IMR-90 (cell line): ENCODE data around the gene WNT10A. TPM values are rescaled to one million over a fixed set of nuclear protein-coding genes. Genes with fewer than 3 reads are reported as not detected.

Experiments
- ATAC-seq: fragments of 200-7000 bp; cut with Tn5 transposase; 2 replicates; pipeline ENCODE4 v1.9.1; 2020; ENCODE audit warnings: low read depth, mild to moderate bottlenecking, moderate library complexity
- BruUV-seq: library from RNA; stranded (reverse); fragments of 400-500 nt; replicated peaks from 2 replicates; lab custom pipeline; 2021; lab: Mats Ljungman, UMichigan
- CTCF ChIA-PET: fragments of 300-600 bp; formaldehyde crosslinking; extraction: SDS; loops from one replicate; lab custom pipeline; 2021; ENCODE audit warnings: antibody characterized with exemption; lab: Yijun Ruan, JAX
- POLR2A ChIA-PET: fragments of 300-600 bp; sonication (Branson Sonifier 250); formaldehyde crosslinking; loops from one replicate; lab custom pipeline; 2022; ENCODE audit warnings: antibody characterized with exemption; ENCODE audit not compliant: unreplicated experiment; lab: Charles Lee
- DNase-seq: peaks from one replicate; pipeline ENCODE4 v3.0.0; 2013
- H2AFZ ChIP-seq: replicated peaks from 2 replicates; pipeline ENCODE3; 2013; ENCODE audit warnings: low read length, mild to moderate bottlenecking; ENCODE audit not compliant: poor library complexity
- H2AK5ac ChIP-seq: 2 replicates; pipeline ENCODE4 v1.6.1; 2013; ENCODE audit warnings: low read depth, low read length, inconsistent platforms
- H2AK9ac ChIP-seq: replicated peaks from 2 replicates; pipeline ENCODE3; 2013; ENCODE audit warnings: mild to moderate bottlenecking, low read depth, low read length, moderate library complexity; ENCODE audit not compliant: poor library complexity
- H2BK120ac ChIP-seq: 2 replicates; pipeline ENCODE4 v1.6.1; 2013; ENCODE audit warnings: low read depth, low read length, inconsistent platforms
- H2BK15ac ChIP-seq: 3 replicates; pipeline ENCODE4 v1.6.1; 2013; ENCODE audit warnings: low read depth, low read length, inconsistent platforms
- H2BK20ac ChIP-seq: 2 replicates; pipeline ENCODE4 v1.6.1; 2013; ENCODE audit warnings: low read depth, mild to moderate bottlenecking, inconsistent platforms, low read length, moderate library complexity
- H2BK5ac ChIP-seq: 2 replicates; pipeline ENCODE4 v1.6.1; 2013; ENCODE audit warnings: mild to moderate bottlenecking, low read depth, low read length, inconsistent platforms; ENCODE audit not compliant: poor library complexity, severe bottlenecking
- H3K14ac ChIP-seq: replicated peaks from 2 replicates; pipeline ENCODE4 v1.6.1; 2013; ENCODE audit warnings: low read depth, low read length, inconsistent platforms
- H3K18ac ChIP-seq: 2 replicates; pipeline ENCODE4 v1.6.1; 2013; ENCODE audit warnings: low read depth, low read length, control low read depth
- H3K23ac ChIP-seq: 2 replicates; pipeline ENCODE4 v1.6.1; 2013; ENCODE audit warnings: low read depth, low read length, inconsistent platforms
- H3K27ac ChIP-seq: 2 replicates; pipeline ENCODE4 v1.5.1; 2013; ENCODE audit warnings: mild to moderate bottlenecking, control low read depth, low read length; ENCODE audit not compliant: insufficient read depth
- H3K27me3 ChIP-seq: 2 replicates; pipeline ENCODE4 v1.6.1; 2013; ENCODE audit warnings: low read length; ENCODE audit not compliant: control insufficient read depth, insufficient read depth
- H3K36me3 ChIP-seq: 2 replicates; pipeline ENCODE4 v1.6.1; 2013; ENCODE audit warnings: low read length, mixed read lengths; ENCODE audit not compliant: control insufficient read depth, insufficient read depth
- H3K4ac ChIP-seq: 2 replicates; pipeline ENCODE4 v1.6.1; 2013; ENCODE audit warnings: low read depth, low read length, inconsistent platforms
- H3K4me1 ChIP-seq: 2 replicates; pipeline ENCODE4 v1.6.1; 2013; ENCODE audit warnings: low read length, mixed read lengths; ENCODE audit not compliant: control insufficient read depth, insufficient read depth
- H3K4me2 ChIP-seq: 2 replicates; pipeline ENCODE4 v1.6.1; 2013; ENCODE audit warnings: low read depth, mild to moderate bottlenecking, control low read depth, low read length, moderate library complexity
- H3K4me3 ChIP-seq: 2 replicates; pipeline ENCODE4 v1.5.1; 2013; ENCODE audit warnings: low read depth, mild to moderate bottlenecking, control low read depth, low read length, moderate library complexity; ENCODE audit not compliant: insufficient read depth
- H3K56ac ChIP-seq: 2 replicates; pipeline ENCODE4 v1.6.1; 2013; ENCODE audit warnings: low read length, inconsistent platforms; ENCODE audit not compliant: insufficient read depth; ENCODE audit errors: extremely low read depth
- H3K79me1 ChIP-seq, 2 experiments: 2 replicates each; pipeline ENCODE4 v1.6.1; 2013; ENCODE audit warnings: low read length in 2 of 2, inconsistent platforms in 1 of 2, low read depth in 1 of 2
- H3K9ac ChIP-seq: 2 replicates; pipeline ENCODE4 v1.6.1; 2013; ENCODE audit warnings: low read depth, low read length, control low read depth
- H3K9me1 ChIP-seq: 2 replicates; pipeline ENCODE4 v1.6.1; 2013; ENCODE audit warnings: low read length, inconsistent platforms; ENCODE audit not compliant: insufficient read depth
- H3K9me3 ChIP-seq: 2 replicates; pipeline ENCODE4 v1.6.1; 2013; ENCODE audit warnings: low read length; ENCODE audit not compliant: control insufficient read depth, insufficient read depth
- H4K20me1 ChIP-seq: 2 replicates; pipeline ENCODE4 v1.6.1; 2013; ENCODE audit warnings: low read length, inconsistent platforms; ENCODE audit not compliant: insufficient read depth
- H4K5ac ChIP-seq: 2 replicates; pipeline ENCODE4 v1.6.1; 2013; ENCODE audit warnings: mild to moderate bottlenecking, low read depth, low read length, control low read depth
- H4K8ac ChIP-seq, 2 experiments: 2 replicates each; pipeline ENCODE4 v1.6.1; 2013; ENCODE audit warnings: low read depth in 2 of 2, low read length in 2 of 2, control low read depth in 1 of 2, inconsistent platforms in 1 of 2
- H4K91ac ChIP-seq: 2 replicates; pipeline ENCODE4 v1.6.1; 2013; ENCODE audit warnings: low read depth, low read length, inconsistent platforms; ENCODE audit not compliant: insufficient read depth
- BHLHE40 ChIP-seq: fragments of 150-350 bp; IDR thresholded peaks from 2 replicates; pipeline ENCODE4 v1.6.1; 2016; ENCODE audit warnings: mild to moderate bottlenecking, low read depth, low read length
- CEBPB ChIP-seq: IDR thresholded peaks from 2 replicates; pipeline ENCODE4 v1.6.1; 2012; ENCODE audit warnings: low read depth, low read length, improper control_type of control experiment
- CHD1 ChIP-seq: IDR thresholded peaks from 2 replicates; pipeline ENCODE4 v1.6.1; 2012; ENCODE audit warnings: low read depth, low read length, improper control_type of control experiment
- CTCF ChIP-seq: conservative IDR thresholded peaks from 2 replicates; pipeline ENCODE4 v1.5.1; 2012; ENCODE audit warnings: mild to moderate bottlenecking, low read depth, low read length, improper control_type of control experiment
- ELK1 ChIP-seq: fragments of 150-350 bp; IDR thresholded peaks from 2 replicates; pipeline ENCODE4 v1.6.1; 2016; ENCODE audit warnings: low read depth, mild to moderate bottlenecking, low read length, moderate library complexity, borderline replicate concordance
- FOS ChIP-seq: fragments of 150-350 bp; IDR thresholded peaks from 2 replicates; pipeline ENCODE4 v1.6.1; 2016; ENCODE audit warnings: low read depth, low read length
- MAFK ChIP-seq: IDR thresholded peaks from 2 replicates; pipeline ENCODE4 v1.6.1; 2012; ENCODE audit warnings: low read depth, low read length, improper control_type of control experiment
- MAZ ChIP-seq: IDR thresholded peaks from 2 replicates; pipeline ENCODE4 v1.6.1; 2012; ENCODE audit warnings: low read depth, mild to moderate bottlenecking, low read length, improper control_type of control experiment, moderate library complexity, borderline replicate concordance
- MXI1 ChIP-seq: IDR thresholded peaks from 2 replicates; pipeline ENCODE4 v1.6.1; 2012; ENCODE audit warnings: low read depth, mild to moderate bottlenecking, low read length, moderate library complexity, borderline replicate concordance
- NFE2L2 ChIP-seq: fragments of 150-350 bp; IDR thresholded peaks from 2 replicates; pipeline ENCODE4 v1.6.1; 2016; ENCODE audit warnings: low read depth, mild to moderate bottlenecking, low read length
- RAD21 ChIP-seq: IDR thresholded peaks from 2 replicates; pipeline ENCODE4 v1.6.1; 2012; ENCODE audit warnings: low read length, improper control_type of control experiment
- WGBS, 2 experiments: methylation state at CpG; one replicate each; pipeline versions ENCODE4 v1.1.5 to v1.1.7; 2013; ENCODE audit warnings: missing lambda C conversion rate in 2 of 2; ENCODE audit not compliant: insufficient read length in 1 of 2; ENCODE audit errors: extremely low coverage in 2 of 2; 5-methylcytosine and 5-hydroxymethylcytosine counted together
- dilution Hi-C: fragments of 300-500 bp; cut with HindIII; formaldehyde crosslinking; loops from one replicate; pipeline ENCODE4 v1.14.3; 2018; ENCODE audit warnings: low sequenced_read_pairs; ENCODE audit not compliant: unreplicated experiment
- in situ Hi-C: fragments of 300-500 bp; cut with MboI; formaldehyde crosslinking; loops from 3 replicates; pipeline ENCODE4 v1.14.3; 2019; ENCODE audit warnings: low sequenced_read_pairs, inconsistent platforms, mixed read lengths
- intact Hi-C: fragments of 100-400 bp; cut with micrococcal nuclease; formaldehyde crosslinking; loops from 2 replicates; pipeline ENCODE4 v1.10.0; 2022
- polyA plus RNA-seq, 3 experiments: library from polyadenylated mRNA; depleted of rRNA; stranded (reverse); fragments of >200 nt; gene quantifications; 2 replicates each; pipeline ENCODE4 v1.2.3, GENCODE V29; 2012; ENCODE audit warnings: low replicate concordance in 1 of 3
- total RNA-seq: library from RNA; depleted of rRNA; stranded (reverse); fragments of >200 nt; gene quantifications from 2 replicates; pipeline ENCODE4 v1.2.3, GENCODE V29; 2012
- TF ChIP-seq, protein P1 (sequence below): fragments of 150-350 bp; IDR thresholded peaks from 2 replicates; pipeline ENCODE4 v1.6.1; 2017; ENCODE audit warnings: mild to moderate bottlenecking, antibody characterized with exemption, low read length, low read depth

The WNT10A gene
- total and polyA plus RNA-seq, 2 of the 4 experiments (the other 2 are of a cell fraction), result not detected

- no peaks in the 10 kb centered on the region; the same call in 1 of the 2 replicates for H4K20me1 ChIP-seq
- H4K8ac ChIP-seq, result no peak overlapping the region
- no peak overlapping the region for H4K5ac ChIP-seq
- WGBS, 2 experiments, result 25% methylated on average over 5 of the region's 11 CpGs; no CpG with 5 or more reads in 1 of the 2 experiments
- H3K56ac ChIP-seq, result no peak overlapping the region
- no peak overlapping the region for H3K27ac ChIP-seq
- no peak overlapping the region for H4K91ac ChIP-seq
- no peak overlapping the region for H3K4me3 ChIP-seq
- no peak overlapping the region for H3K9ac ChIP-seq
- H2BK15ac ChIP-seq, result no peak overlapping the region
- peaks cover 1% of the 10 kb centered on the region; the same call in 1 of the 2 replicates for H3K9me3 ChIP-seq
- no peak overlapping the region for H3K18ac ChIP-seq
- H3K4me1 ChIP-seq, result no peaks in the 10 kb centered on the region
- DNase-seq (no peak), ATAC-seq (no peak)
- no peak overlapping the region for H2BK5ac ChIP-seq
- intact Hi-C loops, result no loop called here
- peaks cover 88% of the 10 kb centered on the region for H3K27me3 ChIP-seq
- in situ Hi-C loops, result no loop called here
- no peak overlapping the region for H3K4ac ChIP-seq
- H2BK120ac ChIP-seq, result no peak overlapping the region
- dilution Hi-C loops, result no loop called here
- H2BK20ac ChIP-seq, result no peak overlapping the region
- H2AK5ac ChIP-seq, result no peak overlapping the region
- peak overlapping the region; percentile 32 for H2AFZ ChIP-seq
- POLR2A ChIA-PET, result no interaction called here
- no peak overlapping the region for H3K4me2 ChIP-seq
- H3K79me1 ChIP-seq, result no peaks in the 10 kb centered on the region
- H2AK9ac ChIP-seq, result no peak overlapping the region
- H3K36me3 ChIP-seq, result no peaks in the 10 kb centered on the region
- TF ChIP-seq RAD21 (no peak), CEBPB (no peak), MAFK (no peak), NFE2L2 (no peak), CHD1 (no peak), CTCF (no peak), BHLHE40 (no peak), ELK1 (no peak), FOS (no peak), MAZ (no peak), MXI1 (no peak)
- TF ChIP-seq, protein P1, sequence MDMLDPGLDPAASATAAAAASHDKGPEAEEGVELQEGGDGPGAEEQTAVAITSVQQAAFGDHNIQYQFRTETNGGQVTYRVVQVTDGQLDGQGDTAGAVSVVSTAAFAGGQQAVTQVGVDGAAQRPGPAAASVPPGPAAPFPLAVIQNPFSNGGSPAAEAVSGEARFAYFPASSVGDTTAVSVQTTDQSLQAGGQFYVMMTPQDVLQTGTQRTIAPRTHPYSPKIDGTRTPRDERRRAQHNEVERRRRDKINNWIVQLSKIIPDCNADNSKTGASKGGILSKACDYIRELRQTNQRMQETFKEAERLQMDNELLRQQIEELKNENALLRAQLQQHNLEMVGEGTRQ, result no peak
- no peak overlapping the region for H3K23ac ChIP-seq
- no peaks in the 10 kb centered on the region; the same call in 1 of the 2 replicates for H3K9me1 ChIP-seq
- CTCF ChIA-PET, result interaction anchor here (1.5 kb wide), 1 partner anchor 18 kb away, joined by 5 read pairs; no protein-coding TSS in a partner anchor
- no peak overlapping the region for H3K14ac ChIP-seq
- BruUV-seq, result no TSS peak
Observed at GRCh38 chr2:218879776-218880101, 913 bp upstream of the WNT10A start.
